GM21786 (cell line): ENCODE results near the gene SZT2.
"Not testable (repeated sequence)": the region's sequence is repeated elsewhere in the genome, so short reads cannot be mapped to it uniquely, and the experiment has no call there.

Experiments used
- ATAC-seq: cut with Tn5 transposase; IDR thresholded peaks from one replicate; pipeline ENCODE4 v1.9.1; 2021; ENCODE audit not compliant: unreplicated experiment

The SZT2 gene

GRCh38 chr1:43484367-43484766, 94.7 kb downstream of the SZT2 start:
- ATAC-seq, result no peak

- ATAC-seq, result no peak
These were observed 98.5 kb downstream of the SZT2 start for GRCh38 chr1:43488165-43488564.

GRCh38 chr1:43491061-43491460, 101.4 kb downstream of the SZT2 start:
- no peak for ATAC-seq

GRCh38 chr1:43492826-43493225, 103.1 kb downstream of the SZT2 start:
- no peak for ATAC-seq

- no peak for ATAC-seq
These were observed 104.2 kb downstream of the SZT2 start for GRCh38 chr1:43493661-43494450.

GRCh38 chr1:43495204-43495603, 105.5 kb downstream of the SZT2 start:
- ATAC-seq, result no peak

GRCh38 chr1:43499898-43500297, 110.2 kb downstream of the SZT2 start:
- ATAC-seq, result no peak

- ATAC-seq, result not testable (repeated sequence)
These were observed 112.1 kb downstream of the SZT2 start for GRCh38 chr1:43501806-43502205.

- ATAC-seq, result no peak
These were observed 113.8 kb downstream of the SZT2 start for GRCh38 chr1:43503534-43503933.
